Measurements from ENCODE around the gene AMPD1. TPM values are rescaled to one million over a fixed set of nuclear protein-coding genes. Genes with fewer than 3 reads are reported as not detected.

AMPD1 gene
- total and polyA plus RNA-seq, 2 experiments from 2014 or later, result 0.27 TPM; not detected in 1

- Mint-ChIP-seq H3K27ac (no peak overlapping the region), H3K9me3 (no peaks in the 10 kb centered on the region), H3K4me3 (no peak overlapping the region), H3K27me3 (ENCODE audit: insufficient read depth, low read depth, poor library complexity) (no peaks in the 10 kb centered on the region), H3K36me3 (ENCODE audit: low read depth) (no peaks in the 10 kb centered on the region), H3K4me1 (no peaks in the 10 kb centered on the region)
- ATAC-seq (no peak), DNase-seq (ENCODE audit: low spot score) (no peak)
- Histone ChIP-seq H3K4me2 (no peak overlapping the region), H2AFZ (no peak overlapping the region), H3K79me2 (replicated peaks; ENCODE audit: insufficient read depth) (no peaks in the 10 kb centered on the region), H3K27ac (ENCODE audit: low read depth) (no peak overlapping the region), H3F3A (replicated peaks; ENCODE audit: low read depth) (no peaks in the 10 kb centered on the region), H3K4me3 (no peak overlapping the region), H3K36me3 (ENCODE audit: insufficient read depth) (no peaks in the 10 kb centered on the region), H4K20me1 (replicated peaks; ENCODE audit: insufficient read depth) (no peaks in the 10 kb centered on the region), H3K9me2 (ENCODE audit: insufficient read depth) (no peaks in the 10 kb centered on the region), H3K4me1 (ENCODE audit: insufficient read depth) (no peaks in the 10 kb centered on the region), H3K27me3 (ENCODE audit: insufficient read depth) (peaks cover 12% of the 10 kb centered on the region; the same call in 1 of the 2 replicates)
- no peak for TF ChIP-seq ZNF462 (CRISPR knock-in tag; IDR thresholded peaks at IDR 0.05)
- TF ChIP-seq ETS1 (IDR thresholded peaks at IDR 0.05), result no peak
- no peak for TF ChIP-seq EZH2 (IDR thresholded peaks at IDR 0.05; ENCODE audit: low read depth, unreplicated experiment)
Observed at GRCh38 chr1:114676115-114676514, 19.2 kb downstream of the AMPD1 start.

GRCh38 chr1:114671939-114672275 lies 23.4 kb downstream of the AMPD1 start:
- H3K9me2 ChIP-seq (ENCODE audit: insufficient read depth), result no peaks in the 10 kb centered on the region
- TF ChIP-seq ZNF114 (CRISPR knock-in tag; IDR thresholded peaks at IDR 0.05), result no peak
- H3K36me3 Mint-ChIP-seq (ENCODE audit: low read depth), result no peaks in the 10 kb centered on the region
- H3K4me3 Mint-ChIP-seq, result no peak overlapping the region
- H2AFZ ChIP-seq, result no peak overlapping the region
- DNase-seq (ENCODE audit: low spot score), result no peak
- peaks cover 26% of the 10 kb centered on the region; the same call in 1 of the 2 replicates for H3K27me3 ChIP-seq (ENCODE audit: insufficient read depth)
- no peaks in the 10 kb centered on the region for H3K9me3 Mint-ChIP-seq
- H3K4me1 Mint-ChIP-seq, result peaks cover 4% of the 10 kb centered on the region; the same call in 2 of the 3 replicates
- no peak for ATAC-seq
- H3K36me3 ChIP-seq (ENCODE audit: insufficient read depth), result no peaks in the 10 kb centered on the region
- peaks cover 5% of the 10 kb centered on the region for H3K27me3 Mint-ChIP-seq (ENCODE audit: insufficient read depth, low read depth, poor library complexity)
- H3F3A ChIP-seq (replicated peaks; ENCODE audit: low read depth), result peaks cover 7% of the 10 kb centered on the region; the same call in 1 of the 2 replicates
- H3K27ac Mint-ChIP-seq, result no peak overlapping the region
- 0 out of 2 replicates have a peak, but pooled peaks cover 4% of the 10 kb centered on the region for H3K4me1 ChIP-seq (ENCODE audit: insufficient read depth)
- H3K4me3 ChIP-seq, result no peak overlapping the region
- H3K79me2 ChIP-seq (replicated peaks; ENCODE audit: insufficient read depth), result no peaks in the 10 kb centered on the region
- no peak overlapping the region for H3K27ac ChIP-seq (ENCODE audit: low read depth)
- H3K4me2 ChIP-seq, result no peak overlapping the region
- H4K20me1 ChIP-seq (replicated peaks; ENCODE audit: insufficient read depth), result no peaks in the 10 kb centered on the region
